ENCODE data around the gene PGF. TPM values are rescaled to one million over a fixed set of nuclear protein-coding genes. Genes with fewer than 3 reads are reported as not detected.
"Not testable (repeated sequence)": the region's sequence is repeated elsewhere in the genome, so short reads cannot be mapped to it uniquely, and the experiment has no call there.

PGF gene
- total RNA-seq, 1 experiment from 2014 or later, result 9.1 TPM

DNA sequence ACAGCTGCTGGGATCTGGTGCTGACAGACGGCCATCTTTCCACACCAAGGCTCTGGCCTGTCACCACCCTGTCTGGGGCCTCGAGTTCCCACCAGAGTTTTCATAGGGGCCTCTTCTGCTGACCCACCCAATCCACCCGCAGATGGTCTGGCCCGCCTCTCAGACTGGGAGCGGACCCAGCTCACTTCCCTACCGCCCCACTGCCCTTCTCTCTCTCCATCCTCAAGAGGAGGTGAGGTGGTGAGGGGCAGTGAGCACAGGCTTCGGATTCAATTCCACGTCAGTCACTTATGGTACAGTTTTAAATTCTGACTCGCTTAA, 20.1 kb downstream of the PGF start:
- Mint-ChIP-seq H3K27ac (ENCODE audit: unreplicated experiment) (no peak overlapping the region), H3K27me3 (ENCODE audit: insufficient read depth, unreplicated experiment) (peaks cover 6% of the 10 kb centered on the region), H3K9me3 (ENCODE audit: unreplicated experiment) (peaks cover 10% of the 10 kb centered on the region), H3K4me1 (ENCODE audit: low read depth, unreplicated experiment) (no peaks in the 10 kb centered on the region), H3K36me3 (ENCODE audit: insufficient read depth, unreplicated experiment) (peaks cover 6% of the 10 kb centered on the region), H3K4me3 (ENCODE audit: unreplicated experiment) (no peak overlapping the region)
- DNase-seq, result no peak
- no peaks in the 10 kb centered on the region for H3K9me3 ChIP-seq
- TF ChIP-seq, protein P1, sequence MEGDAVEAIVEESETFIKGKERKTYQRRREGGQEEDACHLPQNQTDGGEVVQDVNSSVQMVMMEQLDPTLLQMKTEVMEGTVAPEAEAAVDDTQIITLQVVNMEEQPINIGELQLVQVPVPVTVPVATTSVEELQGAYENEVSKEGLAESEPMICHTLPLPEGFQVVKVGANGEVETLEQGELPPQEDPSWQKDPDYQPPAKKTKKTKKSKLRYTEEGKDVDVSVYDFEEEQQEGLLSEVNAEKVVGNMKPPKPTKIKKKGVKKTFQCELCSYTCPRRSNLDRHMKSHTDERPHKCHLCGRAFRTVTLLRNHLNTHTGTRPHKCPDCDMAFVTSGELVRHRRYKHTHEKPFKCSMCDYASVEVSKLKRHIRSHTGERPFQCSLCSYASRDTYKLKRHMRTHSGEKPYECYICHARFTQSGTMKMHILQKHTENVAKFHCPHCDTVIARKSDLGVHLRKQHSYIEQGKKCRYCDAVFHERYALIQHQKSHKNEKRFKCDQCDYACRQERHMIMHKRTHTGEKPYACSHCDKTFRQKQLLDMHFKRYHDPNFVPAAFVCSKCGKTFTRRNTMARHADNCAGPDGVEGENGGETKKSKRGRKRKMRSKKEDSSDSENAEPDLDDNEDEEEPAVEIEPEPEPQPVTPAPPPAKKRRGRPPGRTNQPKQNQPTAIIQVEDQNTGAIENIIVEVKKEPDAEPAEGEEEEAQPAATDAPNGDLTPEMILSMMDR (IDR thresholded peaks at IDR 0.05; ENCODE audit: insufficient read depth in 1 of 2, low read depth in 1 of 2, low read length in 1 of 2, severe bottlenecking in 1 of 2, unreplicated experiment in 1 of 2), result no peak
- CTCF ChIA-PET, result no interaction called here
- H3K27me3 ChIP-seq (replicated peaks; ENCODE audit: control insufficient read depth, insufficient read depth, low read length), result no peaks in the 10 kb centered on the region
- no TSS peak for BruUV-seq (replicated peaks)
- POLR2A ChIA-PET, result no interaction called here
- H3K36me3 ChIP-seq (ENCODE audit: control insufficient read depth, insufficient read depth, low read length), result no peaks in the 10 kb centered on the region
- intact Hi-C loops (cut with micrococcal nuclease; ENCODE audit: unreplicated experiment), result no loop called here
- no peak overlapping the region for H3K4me3 ChIP-seq (ENCODE audit: low read depth, low read length)
- H3K4me1 ChIP-seq, result no peaks in the 10 kb centered on the region

DNA sequence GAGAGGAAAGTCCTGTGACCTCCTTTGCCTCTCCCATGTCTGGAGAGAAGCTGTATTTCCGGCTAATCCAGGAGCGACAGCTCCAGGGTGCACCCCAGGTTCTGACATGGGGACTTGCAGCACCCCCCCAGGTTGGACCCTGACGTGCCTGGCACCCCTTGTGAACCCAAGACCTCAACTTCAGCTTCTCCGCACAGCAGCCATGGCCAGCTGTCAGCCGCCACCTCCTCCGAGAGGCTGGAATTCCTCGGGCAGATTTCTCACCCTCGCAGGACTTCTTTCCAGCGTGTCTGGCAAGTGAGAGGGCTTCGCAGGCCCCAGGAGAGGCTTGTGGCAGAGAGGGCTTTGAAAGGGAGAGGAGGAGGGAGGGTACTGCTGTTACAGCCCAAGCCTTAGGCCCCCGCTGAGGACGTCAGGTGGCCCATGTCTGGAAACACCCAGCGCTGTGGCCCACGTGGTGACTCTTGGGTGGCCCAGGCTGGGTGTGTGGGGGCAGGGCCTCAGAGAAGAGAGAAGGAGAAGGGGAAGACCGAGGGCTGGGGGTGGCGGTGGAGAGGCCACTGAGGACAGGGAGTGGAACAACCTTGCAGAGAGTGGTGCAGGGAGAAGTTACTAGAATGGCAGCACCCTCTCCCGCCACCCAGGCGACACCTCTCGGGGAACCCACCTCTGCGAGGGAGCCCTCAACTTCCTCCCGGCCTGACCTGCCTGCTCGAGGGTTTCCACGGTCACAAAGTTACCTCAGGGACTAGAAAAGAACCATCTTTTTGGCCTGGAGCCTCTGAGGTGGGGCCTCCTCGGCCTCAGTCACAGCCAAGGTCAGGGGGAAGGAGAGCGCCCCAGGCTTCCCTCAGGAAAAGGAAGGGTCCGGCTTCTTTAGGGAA, 20.7 kb downstream of the PGF start:
- intact Hi-C loops (cut with micrococcal nuclease; ENCODE audit: unreplicated experiment), result no loop called here
- H3K4me3 ChIP-seq (ENCODE audit: low read depth, low read length), result no peak overlapping the region
- TF ChIP-seq, protein P1 (IDR thresholded peaks at IDR 0.05; ENCODE audit: insufficient read depth in 1 of 2, low read depth in 1 of 2, low read length in 1 of 2, severe bottlenecking in 1 of 2, unreplicated experiment in 1 of 2), result no peak
- Mint-ChIP-seq H3K4me3 (ENCODE audit: unreplicated experiment) (no peak overlapping the region), H3K9me3 (ENCODE audit: unreplicated experiment) (peaks cover 10% of the 10 kb centered on the region), H3K27ac (ENCODE audit: unreplicated experiment) (no peak overlapping the region), H3K4me1 (ENCODE audit: low read depth, unreplicated experiment) (no peaks in the 10 kb centered on the region), H3K36me3 (ENCODE audit: insufficient read depth, unreplicated experiment) (peaks cover under 1% of the 10 kb centered on the region), H3K27me3 (ENCODE audit: insufficient read depth, unreplicated experiment) (peaks cover 6% of the 10 kb centered on the region)
- BruUV-seq (replicated peaks), result no TSS peak
- no peaks in the 10 kb centered on the region for H3K27me3 ChIP-seq (replicated peaks; ENCODE audit: control insufficient read depth, insufficient read depth, low read length)
- ChIA-PET POLR2A (no interaction called here), CTCF (interaction anchor here (1.3 to 1.5 kb wide), 2 partner anchors 10 to 29 kb away, joined by 3 to 4 read pairs; no protein-coding TSS in a partner anchor)
- H3K4me1 ChIP-seq, result no peaks in the 10 kb centered on the region
- H3K9me3 ChIP-seq, result no peaks in the 10 kb centered on the region
- H3K36me3 ChIP-seq (ENCODE audit: control insufficient read depth, insufficient read depth, low read length), result no peaks in the 10 kb centered on the region
- no peak for DNase-seq

DNA sequence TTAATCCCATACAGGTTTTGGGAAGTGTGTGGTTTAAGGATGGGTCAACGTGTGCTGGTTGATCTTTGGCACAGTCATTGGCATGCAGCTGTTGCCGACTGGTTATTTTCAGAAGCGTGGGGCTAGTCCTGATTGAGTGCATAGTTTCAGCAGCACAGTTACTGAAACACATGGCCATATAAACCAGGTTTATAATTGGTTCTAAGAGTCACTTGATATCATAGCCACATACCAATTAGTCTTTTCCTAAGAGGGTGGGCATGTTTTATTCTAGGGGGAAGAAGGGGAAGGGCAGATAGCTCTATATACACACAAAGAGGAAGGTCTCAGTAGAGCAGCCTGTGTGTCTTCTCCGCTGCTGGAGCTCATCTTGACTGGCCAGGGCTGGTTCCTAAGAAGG, 21.4 kb downstream of the PGF start:
- Histone ChIP-seq H3K27me3 (replicated peaks; ENCODE audit: control insufficient read depth, insufficient read depth, low read length) (no peaks in the 10 kb centered on the region), H3K4me3 (ENCODE audit: low read depth, low read length) (no peak overlapping the region), H3K4me1 (no peaks in the 10 kb centered on the region), H3K36me3 (ENCODE audit: control insufficient read depth, insufficient read depth, low read length) (no peaks in the 10 kb centered on the region), H3K9me3 (no peaks in the 10 kb centered on the region)
- intact Hi-C loops (cut with micrococcal nuclease; ENCODE audit: unreplicated experiment), result no loop called here
- H3K4me1 Mint-ChIP-seq (ENCODE audit: low read depth, unreplicated experiment), result no peaks in the 10 kb centered on the region
- H3K4me3 Mint-ChIP-seq (ENCODE audit: unreplicated experiment), result no peak overlapping the region
- TF ChIP-seq, protein P1 (IDR thresholded peaks at IDR 0.05; ENCODE audit: insufficient read depth in 1 of 2, low read depth in 1 of 2, low read length in 1 of 2, severe bottlenecking in 1 of 2, unreplicated experiment in 1 of 2), result no peak
- ChIA-PET CTCF (interaction anchor here (1.3 to 1.5 kb wide), 2 partner anchors 11 to 28 kb away, joined by 3 to 4 read pairs; no protein-coding TSS in a partner anchor), POLR2A (no interaction called here)
- no TSS peak for BruUV-seq (replicated peaks)
- peaks cover 6% of the 10 kb centered on the region for H3K27me3 Mint-ChIP-seq (ENCODE audit: insufficient read depth, unreplicated experiment)
- DNase-seq, result no peak
- no peak overlapping the region for H3K27ac Mint-ChIP-seq (ENCODE audit: unreplicated experiment)
- H3K9me3 Mint-ChIP-seq (ENCODE audit: unreplicated experiment), result peaks cover 10% of the 10 kb centered on the region
- no peaks in the 10 kb centered on the region for H3K36me3 Mint-ChIP-seq (ENCODE audit: insufficient read depth, unreplicated experiment)

DNA sequence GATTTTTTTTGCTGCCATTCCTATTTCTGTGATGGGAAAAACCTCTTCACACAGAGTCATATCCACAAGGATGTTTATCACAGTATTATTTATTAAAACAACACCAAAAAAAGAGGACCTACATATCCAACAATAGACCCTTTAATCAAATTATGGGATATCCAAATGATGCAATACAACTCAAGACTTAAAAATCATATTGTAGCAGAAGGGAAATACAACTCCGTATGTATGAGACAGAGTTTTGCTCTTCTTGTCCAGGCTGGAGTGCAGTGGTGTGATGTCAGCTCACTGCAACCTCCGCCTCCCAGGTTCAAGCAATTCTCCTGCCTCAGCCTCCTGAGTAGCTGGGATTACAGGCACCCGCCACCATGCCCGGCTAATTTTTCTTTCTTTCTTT, 22.5 kb downstream of the PGF start:
- H3K27me3 Mint-ChIP-seq (ENCODE audit: insufficient read depth, unreplicated experiment); H3K4me1 Mint-ChIP-seq (ENCODE audit: low read depth, unreplicated experiment); H3K4me3 ChIP-seq (ENCODE audit: low read depth, low read length); POLR2A ChIA-PET; BruUV-seq (replicated peaks); H3K36me3 Mint-ChIP-seq (ENCODE audit: insufficient read depth, unreplicated experiment); H3K9me3 ChIP-seq; H3K27me3 ChIP-seq (replicated peaks; ENCODE audit: control insufficient read depth, insufficient read depth, low read length); H3K4me1 ChIP-seq; H3K36me3 ChIP-seq (ENCODE audit: control insufficient read depth, insufficient read depth, low read length); H3K9me3 Mint-ChIP-seq (ENCODE audit: unreplicated experiment); H3K4me3 Mint-ChIP-seq (ENCODE audit: unreplicated experiment); DNase-seq; CTCF ChIA-PET; intact Hi-C loops (cut with micrococcal nuclease; ENCODE audit: unreplicated experiment); H3K27ac Mint-ChIP-seq (ENCODE audit: unreplicated experiment): not testable (repeated sequence)
